PC-9 (cell line): ENCODE data around the gene MET.

Source experiments
- CTCF ChIP-seq: fragments of 200-600 bp; sonication (generic); conservative IDR thresholded peaks from 2 replicates; pipeline ENCODE4 v1.6.1; 2017; ENCODE audit warnings: mixed run types, antibody characterized with exemption, mild to moderate bottlenecking, moderate library complexity
- EZH2 ChIP-seq: fragments of 200-600 bp; sonication (generic); IDR thresholded peaks from 2 replicates; pipeline ENCODE4 v1.8.0; 2017; ENCODE audit warnings: antibody characterized with exemption, low read depth

GRCh38 chr7:116715077-116715476 lies 43.1 kb downstream of the MET start:
- TF ChIP-seq CTCF, result no peak
- TF ChIP-seq EZH2, result no peak
